ENCODE measurements around the gene BEND6. TPM values are rescaled to one million over a fixed set of nuclear protein-coding genes. Genes with fewer than 3 reads are reported as not detected.

BEND6 gene
- total RNA-seq, 4 donors from 2014 or later = not detected

GRCh38 chr6:56953597-56954402 lies 1.1 kb upstream of the BEND6 start:
- no peak for DNase-seq
- H3K27ac ChIP-seq = peak overlapping the region in 3 of 4 donors; percentile 35 to 39 (median 38)
- H3K27me3 ChIP-seq = no peaks in the 10 kb centered on the region
- H3K9me3 ChIP-seq = no peaks in the 10 kb centered on the region
- TF ChIP-seq CTCF (IDR thresholded peaks at IDR 0.05) (no peak), POLR2A (IDR thresholded peaks at IDR 0.05) (no peak)
- peak overlapping the region; percentile 29 to 67 (median 58) for H3K4me3 ChIP-seq
- H3K4me1 ChIP-seq = peaks cover 0 to 22% (median 5%) of the 10 kb centered on the region in 4 donors
- H3K36me3 ChIP-seq = no peaks in the 10 kb centered on the region

GRCh38 chr6:56955171-56956155 lies 556 bp downstream of the BEND6 start:
- peak; percentile 41 to 79 (median 75) for DNase-seq
- peak overlapping the region in 3 of 4 donors; percentile 39 to 55 (median 51) for H3K27ac ChIP-seq
- TF ChIP-seq POLR2A (IDR thresholded peaks at IDR 0.05) = no peak
- peak in 4 of 6 experiments; percentile 35 to 46 (median 42) for TF ChIP-seq CTCF (IDR thresholded peaks at IDR 0.05)
- H3K4me1 ChIP-seq = peaks cover 0 to 22% (median 5%) of the 10 kb centered on the region in 4 donors
- H3K9me3 ChIP-seq = no peaks in the 10 kb centered on the region
- no peaks in the 10 kb centered on the region for H3K27me3 ChIP-seq
- no peaks in the 10 kb centered on the region for H3K36me3 ChIP-seq
- peak overlapping the region; percentile 29 to 67 (median 58) for H3K4me3 ChIP-seq

GRCh38 chr6:56956491-56956890 lies 1.6 kb downstream of the BEND6 start:
- Histone ChIP-seq H3K27me3 (no peaks in the 10 kb centered on the region), H3K36me3 (no peaks in the 10 kb centered on the region), H3K4me1 (peaks cover 0 to 22% (median 5%) of the 10 kb centered on the region in 4 donors), H3K9me3 (no peaks in the 10 kb centered on the region), H3K27ac (no peak overlapping the region), H3K4me3 (no peak overlapping the region)
- no peak for TF ChIP-seq POLR2A (IDR thresholded peaks at IDR 0.05)
- TF ChIP-seq CTCF (IDR thresholded peaks at IDR 0.05) = no peak
- DNase-seq = no peak

GRCh38 chr6:56957856-56958255 lies 2.9 kb downstream of the BEND6 start:
- Histone ChIP-seq H3K27ac (no peak overlapping the region), H3K27me3 (no peaks in the 10 kb centered on the region), H3K4me3 (no peak overlapping the region), H3K36me3 (no peaks in the 10 kb centered on the region), H3K4me1 (peaks cover 0 to 22% (median 5%) of the 10 kb centered on the region in 4 donors), H3K9me3 (no peaks in the 10 kb centered on the region)
- no peak for DNase-seq
- no peak for TF ChIP-seq CTCF (IDR thresholded peaks at IDR 0.05)

GRCh38 chr6:56958481-56958880 lies 3.6 kb downstream of the BEND6 start:
- H3K9me3 ChIP-seq = no peaks in the 10 kb centered on the region
- H3K36me3 ChIP-seq = no peaks in the 10 kb centered on the region
- DNase-seq = no peak
- H3K27ac ChIP-seq = no peak overlapping the region
- no peaks in the 10 kb centered on the region for H3K27me3 ChIP-seq
- peaks cover 0 to 17% (median 5%) of the 10 kb centered on the region in 4 donors for H3K4me1 ChIP-seq
- TF ChIP-seq CTCF (IDR thresholded peaks at IDR 0.05) (no peak), POLR2A (IDR thresholded peaks at IDR 0.05) (no peak)
- H3K4me3 ChIP-seq = no peak overlapping the region
